ENCODE data around the gene KCNMA1.

KCNMA1 gene

GRCh38 chr10:77448226-77448625, 189.4 kb downstream of the KCNMA1 start:
- no peak for DNase-seq (ENCODE audit: low spot score)

GRCh38 chr10:77446700-77447099, 190.9 kb downstream of the KCNMA1 start:
- no peak for DNase-seq (ENCODE audit: low spot score)

GRCh38 chr10:77445547-77445946, 192.1 kb downstream of the KCNMA1 start:
- DNase-seq (ENCODE audit: low spot score): no peak

GRCh38 chr10:77444041-77444440, 193.6 kb downstream of the KCNMA1 start:
- DNase-seq (ENCODE audit: low spot score): no peak

GRCh38 chr10:77442699-77443189, 194.9 kb downstream of the KCNMA1 start:
- no peak for DNase-seq (ENCODE audit: low spot score)

GRCh38 chr10:77441353-77442166, 196.0 kb downstream of the KCNMA1 start:
- DNase-seq (ENCODE audit: low spot score): no peak

GRCh38 chr10:77436257-77436975, 201.2 kb downstream of the KCNMA1 start:
- DNase-seq (ENCODE audit: low spot score): no peak

- no peak for DNase-seq (ENCODE audit: low spot score)
Observed at GRCh38 chr10:77433546-77433945, 204.1 kb downstream of the KCNMA1 start.

- no peak for DNase-seq (ENCODE audit: low spot score)
Observed at GRCh38 chr10:77431980-77432797, 205.4 kb downstream of the KCNMA1 start.

- DNase-seq (ENCODE audit: low spot score): no peak
Observed at GRCh38 chr10:77431209-77431611, 206.4 kb downstream of the KCNMA1 start.

GRCh38 chr10:77430530-77430929, 207.1 kb downstream of the KCNMA1 start:
- no peak for DNase-seq (ENCODE audit: low spot score)

GRCh38 chr10:77428691-77429395, 208.8 kb downstream of the KCNMA1 start:
- DNase-seq (ENCODE audit: low spot score): no peak

- DNase-seq (ENCODE audit: low spot score): no peak
Observed at GRCh38 chr10:77424257-77424656, 213.4 kb downstream of the KCNMA1 start.

GRCh38 chr10:77422491-77423338, 214.9 kb downstream of the KCNMA1 start:
- no peak for DNase-seq (ENCODE audit: low spot score)

GRCh38 chr10:77421591-77421990, 216.0 kb downstream of the KCNMA1 start:
- no peak for DNase-seq (ENCODE audit: low spot score)

GRCh38 chr10:77420947-77421523, 216.6 kb downstream of the KCNMA1 start:
- DNase-seq (ENCODE audit: low spot score): no peak

- no peak for DNase-seq (ENCODE audit: low spot score)
Observed at GRCh38 chr10:77419979-77420378, 217.6 kb downstream of the KCNMA1 start.

- DNase-seq (ENCODE audit: low spot score): no peak
Observed at GRCh38 chr10:77419056-77419455, 218.6 kb downstream of the KCNMA1 start.

GRCh38 chr10:77417806-77418640, 219.6 kb downstream of the KCNMA1 start:
- DNase-seq (ENCODE audit: low spot score): no peak

Data from germinal center (tissue), 1 donor.